HG03558 (cell line): ENCODE results near the gene B3GNT7.
"Not testable (repeated sequence)": the region's sequence is repeated elsewhere in the genome, so short reads cannot be mapped to it uniquely, and the experiment has no call there.

Experiments used
- ATAC-seq: cut with Tn5 transposase; IDR thresholded peaks from one replicate; pipeline ENCODE4 v1.9.1; 2021; ENCODE audit warnings: moderate number of reproducible peaks; ENCODE audit not compliant: unreplicated experiment; ENCODE audit errors: extremely low read depth

The B3GNT7 gene

GRCh38 chr2:231418820-231419640 is 23.5 kb downstream of the B3GNT7 start:
- ATAC-seq = no peak

DNA sequence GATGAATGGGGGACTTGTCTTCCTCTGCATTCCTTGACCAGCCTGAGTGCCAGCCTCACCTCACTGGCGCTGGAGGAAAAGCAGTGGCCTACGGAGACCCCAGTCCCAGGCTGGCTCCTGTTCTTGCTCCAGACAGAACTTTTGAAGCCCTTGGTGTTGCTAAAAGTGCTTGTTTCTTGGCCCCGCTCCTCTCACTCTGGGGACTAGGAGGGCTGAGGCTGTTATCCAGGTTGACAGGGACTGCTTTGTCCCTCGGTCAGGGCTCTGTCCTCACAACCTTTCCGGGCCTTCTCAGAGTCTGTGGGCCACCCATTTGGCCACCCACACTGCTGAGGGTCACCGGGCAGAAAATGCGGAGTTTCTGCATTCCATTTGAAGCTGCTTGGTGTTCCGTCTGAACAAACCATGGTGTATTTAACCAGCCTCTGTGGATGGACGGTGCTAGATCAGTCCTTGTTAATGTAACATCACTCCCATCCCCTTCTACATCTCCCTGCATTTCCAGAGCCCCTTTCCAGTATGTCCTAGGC is 25.6 kb downstream of the B3GNT7 start:
- ATAC-seq = no peak

GRCh38 chr2:231422056-231422455 is 26.5 kb downstream of the B3GNT7 start:
- ATAC-seq = no peak

DNA sequence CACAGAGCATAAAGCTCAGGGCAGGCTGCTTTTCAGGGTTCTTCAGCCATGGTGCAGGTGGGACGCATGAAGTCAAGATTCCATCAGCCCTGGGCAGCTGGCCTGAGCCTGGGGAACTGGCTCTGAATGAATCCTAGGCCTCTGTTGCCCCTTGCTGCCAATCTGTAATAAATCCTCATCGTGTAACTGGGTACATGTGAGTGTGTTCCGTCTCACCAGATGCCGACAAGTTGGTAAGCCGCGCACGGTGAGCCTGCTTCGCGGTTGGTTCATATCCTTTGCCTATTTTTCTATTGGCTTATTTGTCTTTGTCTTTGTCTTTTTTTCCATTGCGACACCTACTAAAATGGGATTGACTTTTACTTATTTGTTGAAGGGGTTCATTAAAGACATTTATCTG is 27.7 kb downstream of the B3GNT7 start:
- ATAC-seq = no peak

- ATAC-seq = no peak
These were observed 29.8 kb downstream of the B3GNT7 start for GRCh38 chr2:231425291-231425810.

- ATAC-seq = no peak
These were observed 30.5 kb downstream of the B3GNT7 start for GRCh38 chr2:231425811-231426703.

GRCh38 chr2:231427116-231427515 is 31.6 kb downstream of the B3GNT7 start:
- no peak for ATAC-seq

DNA sequence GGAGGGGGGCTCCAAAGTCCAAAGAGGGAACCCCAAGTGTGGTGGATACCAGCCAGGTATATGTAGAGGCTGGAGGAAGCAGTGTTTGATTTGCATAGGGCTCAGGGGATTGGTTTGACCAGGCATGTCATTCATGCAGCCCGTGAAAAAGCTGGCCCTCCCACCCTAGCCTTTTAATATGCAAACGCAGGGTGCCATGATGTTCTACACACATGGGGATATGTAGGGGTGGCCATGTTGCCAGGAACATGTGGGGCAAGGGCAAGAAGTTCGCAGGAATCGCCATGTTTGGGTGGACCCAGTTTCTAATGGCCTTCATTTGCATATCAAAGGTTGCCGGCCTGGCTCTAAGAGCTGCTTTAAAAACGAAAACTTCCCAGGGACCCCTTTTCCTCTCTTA is 33.6 kb downstream of the B3GNT7 start:
- no peak for ATAC-seq

- no peak for ATAC-seq
These were observed 34.4 kb downstream of the B3GNT7 start for GRCh38 chr2:231429901-231430300.

DNA sequence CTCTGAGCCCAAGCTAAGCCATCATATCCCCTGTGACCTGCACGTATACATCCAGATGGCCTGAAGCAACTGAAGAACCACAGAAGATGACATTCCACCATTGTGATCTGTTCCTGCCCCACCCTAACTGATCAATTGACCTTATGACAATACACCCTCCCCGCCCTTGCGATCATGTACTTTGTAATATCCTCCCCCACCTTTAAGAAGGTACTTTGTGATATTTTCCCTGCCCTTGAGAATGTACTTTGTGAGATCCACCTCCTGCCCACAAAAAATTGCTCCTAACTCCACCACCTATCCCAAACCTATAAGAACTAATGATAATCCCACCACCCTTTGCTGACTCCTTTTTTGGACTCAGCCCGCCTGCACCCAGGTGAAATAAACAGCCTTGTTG is 34.9 kb downstream of the B3GNT7 start:
- ATAC-seq = not testable (repeated sequence)

DNA sequence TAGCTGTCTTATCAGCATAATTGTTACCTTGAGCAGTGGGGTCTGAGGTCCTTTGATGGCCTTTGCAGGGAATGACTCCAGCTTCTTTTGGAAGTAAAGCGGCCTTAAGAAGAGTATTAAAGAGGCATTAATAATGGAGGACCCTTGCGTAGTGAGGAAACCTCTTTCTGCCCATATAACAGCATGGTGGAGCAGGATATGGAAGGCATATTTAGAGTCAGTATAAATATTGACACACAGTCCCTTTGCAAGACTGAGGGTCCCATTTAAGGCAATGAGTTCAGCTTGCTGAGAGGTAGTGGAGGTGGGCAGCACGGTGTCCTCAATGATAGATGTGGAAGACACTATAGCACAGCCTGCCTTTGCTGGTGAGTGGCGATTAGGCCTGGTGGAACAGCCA is 36.1 kb downstream of the B3GNT7 start:
- no peak for ATAC-seq

DNA sequence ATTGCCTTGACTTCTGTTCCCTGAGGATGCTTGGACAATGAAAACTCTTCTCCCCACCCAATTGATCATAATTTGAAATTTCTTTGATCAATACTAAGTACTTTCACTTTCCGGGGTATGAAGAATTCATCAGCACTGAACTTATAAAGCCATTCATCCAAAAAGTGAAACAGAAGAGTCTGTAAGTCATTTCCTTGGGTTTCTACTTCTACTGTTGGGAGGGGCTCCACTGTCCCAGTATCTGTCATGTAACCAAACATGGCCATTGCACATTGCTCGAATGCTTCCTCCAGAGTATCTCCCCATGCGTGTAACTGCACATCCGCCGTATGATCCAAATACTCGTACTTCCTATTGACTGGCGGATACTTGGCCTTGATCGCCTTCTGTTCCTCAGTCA is 38.5 kb downstream of the B3GNT7 start:
- no peak for ATAC-seq

DNA sequence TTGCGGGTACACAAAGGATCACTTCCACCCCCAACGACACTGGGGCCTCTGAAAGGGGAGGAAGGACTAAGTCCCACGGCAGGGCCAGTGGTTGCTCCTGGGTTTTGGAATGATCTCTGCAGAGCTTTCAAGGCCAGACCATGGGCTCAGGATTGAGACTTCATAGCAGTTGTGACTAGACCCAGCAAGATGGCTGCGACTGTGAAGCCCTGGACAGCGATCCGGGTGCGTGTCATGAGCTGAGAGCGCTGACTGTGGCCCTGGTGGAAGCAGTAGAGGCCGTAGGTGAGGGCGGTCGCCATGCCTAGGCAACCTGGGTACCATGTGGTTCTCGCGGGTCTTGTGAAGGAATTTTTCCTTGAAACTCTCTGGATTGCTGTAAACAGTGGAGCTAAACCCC is 41.4 kb downstream of the B3GNT7 start:
- no peak for ATAC-seq

DNA sequence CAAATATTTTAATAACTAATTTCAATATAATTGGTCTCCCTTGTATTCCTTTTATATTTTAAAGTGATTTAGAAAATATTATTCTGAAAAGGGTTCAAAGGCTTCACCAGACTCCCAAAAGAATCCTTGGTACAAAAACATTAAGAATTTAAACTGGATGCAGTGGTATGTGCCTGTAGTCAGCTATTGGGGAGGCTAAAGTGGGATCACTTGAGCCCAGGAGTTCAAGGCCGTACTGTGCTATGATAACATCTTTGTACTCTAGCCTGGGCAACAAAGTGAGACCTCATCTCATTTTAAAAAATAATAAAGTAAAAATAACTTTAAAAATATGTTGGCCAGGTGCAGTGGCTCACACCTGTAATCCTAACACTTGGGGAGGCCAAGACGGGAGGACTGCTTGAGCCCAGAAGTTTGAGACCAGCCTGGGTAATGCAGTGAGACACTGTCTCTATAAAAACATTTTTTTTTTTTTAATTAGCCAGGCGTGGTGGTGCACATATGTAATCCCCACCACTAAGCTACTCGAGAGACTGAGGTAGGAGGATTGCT is 54.1 kb downstream of the B3GNT7 start:
- no peak for ATAC-seq

DNA sequence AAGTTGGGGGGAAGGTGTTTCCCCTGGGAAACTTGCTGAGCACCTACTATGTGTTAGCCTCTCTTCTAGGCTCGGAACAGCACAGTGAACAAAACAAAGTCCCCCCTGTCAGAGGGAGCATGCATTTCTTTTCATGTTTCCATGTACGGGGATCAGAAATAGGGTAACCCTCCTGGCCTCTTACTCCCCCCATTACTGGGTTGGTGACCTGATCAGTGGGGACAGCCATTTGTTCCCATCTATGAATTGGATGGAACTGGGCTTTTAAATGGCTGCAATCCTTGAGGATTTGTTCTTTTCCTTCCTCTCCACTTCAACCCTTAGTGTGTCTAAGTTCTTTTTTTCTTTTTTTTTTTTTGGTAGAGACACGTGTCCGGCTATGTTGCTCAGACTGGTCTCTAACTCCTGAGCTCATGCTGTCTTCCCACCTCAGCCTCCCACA is 55.1 kb downstream of the B3GNT7 start:
- ATAC-seq = no peak
